H1 (cell line): ENCODE measurements around the gene CDCP1. TPM values are rescaled to one million over a fixed set of nuclear protein-coding genes. Genes with fewer than 3 reads are reported as not detected.

Experiments used
- CTCF ChIA-PET: fragments of 300-600 bp; sonication (Branson Sonifier 250); formaldehyde crosslinking; loops from one replicate; lab custom pipeline; 2021; ENCODE audit not compliant: partially characterized antibody; lab: Charles Lee
- POLR2A ChIA-PET: fragments of 300-600 bp; sonication (Branson Sonifier 250); formaldehyde crosslinking; loops from one replicate; lab custom pipeline; 2021; ENCODE audit warnings: inconsistent platforms; ENCODE audit not compliant: partially characterized antibody; lab: Charles Lee
- DNase-seq, 2 experiments: peaks; one replicate each; pipeline versions ENCODE4 v3.0.0 to v3.0.0-alpha.2; 2010 to 2022; ENCODE audit warnings: low spot score in 2 of 2, low read depth in 1 of 2, mixed read lengths in 1 of 2
- FAIRE-seq: peaks from 2 replicates; lab custom pipeline; 2011; peaks lifted over from hg19 to GRCh38; lab: Jason Lieb, UNC
- H2AFZ ChIP-seq: 2 replicates; pipeline ENCODE4 v1.8.1; 2012; ENCODE audit warnings: low read length, inconsistent platforms
- H2AK5ac ChIP-seq: 2 replicates; pipeline ENCODE4 v1.6.1; 2013; ENCODE audit warnings: low read depth, low read length
- H2BK120ac ChIP-seq: replicated peaks from 2 replicates; pipeline ENCODE3; 2013; ENCODE audit warnings: low read depth, low read length, inconsistent platforms
- H2BK12ac ChIP-seq: 2 replicates; pipeline ENCODE4 v1.6.1; 2013; ENCODE audit warnings: low read depth, low read length
- H2BK15ac ChIP-seq: 2 replicates; pipeline ENCODE4 v1.6.1; 2013; ENCODE audit warnings: low read length
- H2BK20ac ChIP-seq: 2 replicates; pipeline ENCODE4 v1.6.1; 2013; ENCODE audit warnings: low read length
- H2BK5ac ChIP-seq: 2 replicates; pipeline ENCODE4 v1.6.1; 2013; ENCODE audit warnings: low read depth, low read length
- H3K14ac ChIP-seq: 2 replicates; pipeline ENCODE4 v1.6.1; 2013; ENCODE audit warnings: inconsistent platforms; ENCODE audit not compliant: insufficient read length
- H3K18ac ChIP-seq: 2 replicates; pipeline ENCODE4 v1.6.1; 2013; ENCODE audit warnings: low read length; ENCODE audit errors: extremely low read depth
- H3K23ac ChIP-seq: 2 replicates; pipeline ENCODE4 v1.6.1; 2013; ENCODE audit warnings: inconsistent platforms; ENCODE audit not compliant: insufficient read length
- H3K23me2 ChIP-seq: 2 replicates; pipeline ENCODE4 v1.6.1; 2013; ENCODE audit warnings: low read depth, low read length
- H3K27ac ChIP-seq: 2 replicates; pipeline ENCODE4 v1.6.1; 2011; ENCODE audit warnings: low read depth, low read length, inconsistent platforms
- H3K27me3 ChIP-seq, 4 experiments: replicated peaks in 1 of 4; 1 replicate in 1 of 4; 2 replicates in 3 of 4; pipeline versions ENCODE4 v1.6.1 to v1.8.1; 2011 to 2013; ENCODE audit warnings: low read length in 3 of 4, mild to moderate bottlenecking in 3 of 4, inconsistent platforms in 2 of 4, mixed read lengths in 2 of 4, moderate library complexity in 1 of 4; ENCODE audit not compliant: control insufficient read depth in 3 of 4, insufficient read depth in 3 of 4; ENCODE audit errors: extremely low read depth in 1 of 4
- H3K36me3 ChIP-seq, 4 experiments: 2 replicates each; pipeline versions ENCODE4 v1.6.1 to v1.8.1; 2011 to 2013; ENCODE audit warnings: mild to moderate bottlenecking in 4 of 4, low read length in 3 of 4, moderate library complexity in 2 of 4, control low read depth in 1 of 4, inconsistent platforms in 1 of 4; ENCODE audit not compliant: insufficient read depth in 4 of 4, control insufficient read depth in 2 of 4
- H3K4ac ChIP-seq: replicated peaks from 2 replicates; pipeline ENCODE3; 2013; ENCODE audit warnings: low read length, low read depth, mixed read lengths, inconsistent platforms; ENCODE audit not compliant: insufficient read length
- H3K4me1 ChIP-seq, 4 experiments: replicated peaks in 1 of 4; 1 replicate in 1 of 4; 2 replicates in 3 of 4; pipeline versions ENCODE4 v1.6.1 to v1.8.1; 2011 to 2013; ENCODE audit warnings: low read length in 3 of 4, inconsistent platforms in 2 of 4, mixed read lengths in 1 of 4; ENCODE audit not compliant: insufficient read depth in 4 of 4, control insufficient read depth in 3 of 4
- H3K4me2 ChIP-seq, 2 experiments: 2 replicates each; pipeline versions ENCODE4 v1.6.1 to v1.8.1; 2011 to 2013; ENCODE audit warnings: low read depth in 2 of 2, low read length in 2 of 2, control low read depth in 1 of 2, inconsistent platforms in 1 of 2, mild to moderate bottlenecking in 1 of 2; ENCODE audit not compliant: insufficient read depth in 1 of 2
- H3K4me3 ChIP-seq, 4 experiments: fragments of 200-600, 300-600 bp in 1 of 4; sonication (generic), shearing (Covaris generic), sonication (Bioruptor Twin) in 1 of 4; 2 replicates each; pipeline versions ENCODE4 v1.5.1 to v1.8.1; 2011 to 2016; ENCODE audit warnings: low read length in 4 of 4, low read depth in 3 of 4, control low read depth in 2 of 4, inconsistent platforms in 2 of 4, mild to moderate bottlenecking in 2 of 4, mixed read lengths in 1 of 4, moderate library complexity in 1 of 4; ENCODE audit not compliant: insufficient read depth in 2 of 4; ENCODE audit errors: extremely low read depth in 1 of 4
- H3K56ac ChIP-seq: replicated peaks from 2 replicates; pipeline ENCODE3; 2013; ENCODE audit warnings: low read depth, mild to moderate bottlenecking, mixed read lengths, low read length, inconsistent platforms; ENCODE audit not compliant: insufficient read length
- H3K79me1 ChIP-seq: 2 replicates; pipeline ENCODE4 v1.6.1; 2013; ENCODE audit warnings: low read depth, low read length, control low read depth
- H3K79me2 ChIP-seq, 2 experiments: 2 replicates each; pipeline versions ENCODE4 v1.6.1 to v1.8.1; 2012 to 2013; ENCODE audit warnings: low read length in 2 of 2, mild to moderate bottlenecking in 2 of 2, inconsistent platforms in 1 of 2; ENCODE audit not compliant: insufficient read depth in 2 of 2, control insufficient read depth in 1 of 2
- H3K9ac ChIP-seq, 4 experiments: replicated peaks in 1 of 4; 1 replicate in 1 of 4; 2 replicates in 3 of 4; pipeline versions ENCODE4 v1.6.1 to v1.8.1; 2011 to 2013; ENCODE audit warnings: low read depth in 3 of 4, low read length in 3 of 4, control low read depth in 2 of 4, mild to moderate bottlenecking in 2 of 4, moderate library complexity in 2 of 4, inconsistent platforms in 1 of 4; ENCODE audit errors: extremely low read depth in 1 of 4
- H3K9me3 ChIP-seq, 2 experiments: 2 replicates each; pipeline versions ENCODE4 v1.6.1 to v1.8.1; 2012 to 2013; ENCODE audit warnings: mild to moderate bottlenecking in 2 of 2, moderate library complexity in 2 of 2, control low read depth in 1 of 2, inconsistent platforms in 1 of 2, low read depth in 1 of 2, low read length in 1 of 2, mixed read lengths in 1 of 2; ENCODE audit not compliant: insufficient read depth in 2 of 2
- H4K20me1 ChIP-seq, 2 experiments: replicated peaks in 1 of 2; 2 replicates each; pipeline versions ENCODE3 to v1.8.1; 2011 to 2013; ENCODE audit warnings: inconsistent platforms in 2 of 2, low read length in 2 of 2, mild to moderate bottlenecking in 1 of 2; ENCODE audit not compliant: insufficient read depth in 2 of 2, control insufficient read depth in 1 of 2
- H4K5ac ChIP-seq: 2 replicates; pipeline ENCODE4 v1.6.1; 2013; ENCODE audit warnings: low read length, low read depth, mixed read lengths, inconsistent platforms; ENCODE audit not compliant: insufficient read length
- H4K8ac ChIP-seq: 2 replicates; pipeline ENCODE4 v1.8.0; 2013; ENCODE audit warnings: mild to moderate bottlenecking, moderate library complexity, low read length, inconsistent platforms; ENCODE audit not compliant: insufficient read depth; ENCODE audit errors: extremely low read depth
- H4K91ac ChIP-seq: replicated peaks from 2 replicates; pipeline ENCODE3; 2013; ENCODE audit warnings: low read length, mixed read lengths, inconsistent platforms; ENCODE audit not compliant: insufficient read length
- CBX8 ChIP-seq: fragments of 300-800, 300-1000 bp; sonication (generic); IDR thresholded peaks from 2 replicates; pipeline ENCODE4 v1.7.1; 2016; ENCODE audit warnings: low read depth, low read length, borderline replicate concordance
- EZH2 ChIP-seq: fragments of 200-600 bp; sonication (generic); IDR thresholded peaks from 2 replicates; pipeline ENCODE4 v1.7.1; 2012; ENCODE audit warnings: low read depth, mild to moderate bottlenecking, moderate library complexity, low read length, inconsistent platforms; ENCODE audit not compliant: severe bottlenecking
- KDM1A ChIP-seq: fragments of 200-600, 300-600 bp; sonication (generic); IDR thresholded peaks from 2 replicates; pipeline ENCODE4 v1.7.1; 2016; ENCODE audit warnings: mild to moderate bottlenecking, low read length, borderline replicate concordance
- PHF8 ChIP-seq: fragments of 200-600 bp; sonication (generic); conservative IDR thresholded peaks from 2 replicates; pipeline ENCODE4 v1.7.1; 2012; ENCODE audit warnings: low read depth, mild to moderate bottlenecking, inconsistent platforms, low read length, moderate library complexity
- SP2 ChIP-seq: IDR thresholded peaks from 2 replicates; pipeline ENCODE4 v1.6.1; 2012; ENCODE audit warnings: mild to moderate bottlenecking, low read length, inconsistent platforms
- WGBS, 2 experiments: shearing (Covaris generic) in 1 of 2; methylation state at CpG; one replicate each; pipeline versions ENCODE4 v1.1.6 to v1.1.7; 2013 to 2015; ENCODE audit warnings: low lambda C conversion rate in 2 of 2, mixed read lengths in 2 of 2, inconsistent platforms in 1 of 2, low coverage in 1 of 2, missing lambda C conversion rate in 1 of 2; ENCODE audit not compliant: insufficient replicate concordance in 2 of 2, insufficient coverage in 1 of 2, insufficient read length in 1 of 2; ENCODE audit errors: extremely low coverage in 1 of 2, missing lambda C conversion rate in 1 of 2; 5-methylcytosine and 5-hydroxymethylcytosine counted together
- polyA plus RNA-seq, 7 experiments: library from polyadenylated mRNA; depleted of rRNA in 3 of 7; stranded (reverse) in 5 of 7; unstranded in 2 of 7; fragments of >200 nt in 5 of 7; fragments of 200-250 nt in 2 of 7; gene quantifications; 1 replicate in 5 of 7; 2 replicates in 1 of 7; 4 replicates in 1 of 7; pipeline versions ENCODE4 v1.2.1 to v1.2.3, GENCODE V29; 2011 to 2013; ENCODE audit warnings: missing spikeins in 2 of 7, mixed read lengths in 2 of 7
- total RNA-seq: library from RNA; stranded (reverse); fragmentation: NEBNext Ultra II Directional; extraction: Animal tissue kit (Norgen Biotek cat#: 25700); gene quantifications from 2 replicates; pipeline ENCODE4 v1.2.1, GENCODE V29; 2021
- TF ChIP-seq, protein P1 (sequence below), 3 experiments: IDR thresholded peaks; 1 replicate in 2 of 3; 2 replicates in 1 of 3; pipeline versions ENCODE4 v1.5.1 to v1.6.1; 2011; ENCODE audit warnings: low read length in 3 of 3, mild to moderate bottlenecking in 3 of 3, inconsistent platforms in 2 of 3, low read depth in 1 of 3, moderate library complexity in 1 of 3; ENCODE audit not compliant: insufficient read depth in 1 of 3; ENCODE audit errors: control extremely low read depth in 1 of 3

CDCP1 gene
- total and polyA plus RNA-seq, 2 of the 8 experiments (the other 6 are each of a cell fraction or from before 2014, with no cell fraction given), result 10.0 to 23.3 TPM

DNA sequence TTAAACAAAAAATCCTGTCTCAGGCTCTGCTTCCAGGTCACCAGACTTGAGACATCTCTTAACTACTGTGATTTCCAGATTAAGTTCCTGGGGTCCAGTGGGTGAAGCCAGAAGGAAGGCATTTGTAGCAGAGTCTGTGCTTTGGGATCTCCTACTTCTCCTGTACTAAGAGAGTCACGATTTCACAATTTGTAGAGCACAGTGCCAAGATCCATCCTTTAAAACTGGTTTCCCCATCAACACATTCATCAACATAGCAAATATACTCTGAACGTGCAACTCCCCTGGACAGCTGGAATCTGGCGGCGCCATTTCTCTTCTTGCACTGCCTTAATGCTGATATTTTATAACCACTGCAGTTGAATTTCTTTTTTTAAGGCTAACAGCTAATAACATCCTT, 33.2 kb downstream of the CDCP1 start:
- H3K9ac ChIP-seq, result no peak overlapping the region
- no peak overlapping the region for H3K14ac ChIP-seq
- H4K8ac ChIP-seq, result no peak overlapping the region
- H3K9me3 ChIP-seq, result no peaks in the 10 kb centered on the region
- no peak for FAIRE-seq
- peaks cover 0 to 20% (median 3%) of the 10 kb centered on the region in 4 experiments; a peak in 4 of 8 replicates for H3K36me3 ChIP-seq
- no peak overlapping the region for H4K5ac ChIP-seq
- H3K79me1 ChIP-seq, result no peaks in the 10 kb centered on the region
- no peak overlapping the region for H3K18ac ChIP-seq
- no peak overlapping the region for H2AFZ ChIP-seq
- no peak overlapping the region for H3K23ac ChIP-seq
- H3K4me1 ChIP-seq, result no peaks in the 10 kb centered on the region
- H4K20me1 ChIP-seq, result no peaks in the 10 kb centered on the region
- no peak overlapping the region for H3K27ac ChIP-seq
- TF ChIP-seq, protein P1, sequence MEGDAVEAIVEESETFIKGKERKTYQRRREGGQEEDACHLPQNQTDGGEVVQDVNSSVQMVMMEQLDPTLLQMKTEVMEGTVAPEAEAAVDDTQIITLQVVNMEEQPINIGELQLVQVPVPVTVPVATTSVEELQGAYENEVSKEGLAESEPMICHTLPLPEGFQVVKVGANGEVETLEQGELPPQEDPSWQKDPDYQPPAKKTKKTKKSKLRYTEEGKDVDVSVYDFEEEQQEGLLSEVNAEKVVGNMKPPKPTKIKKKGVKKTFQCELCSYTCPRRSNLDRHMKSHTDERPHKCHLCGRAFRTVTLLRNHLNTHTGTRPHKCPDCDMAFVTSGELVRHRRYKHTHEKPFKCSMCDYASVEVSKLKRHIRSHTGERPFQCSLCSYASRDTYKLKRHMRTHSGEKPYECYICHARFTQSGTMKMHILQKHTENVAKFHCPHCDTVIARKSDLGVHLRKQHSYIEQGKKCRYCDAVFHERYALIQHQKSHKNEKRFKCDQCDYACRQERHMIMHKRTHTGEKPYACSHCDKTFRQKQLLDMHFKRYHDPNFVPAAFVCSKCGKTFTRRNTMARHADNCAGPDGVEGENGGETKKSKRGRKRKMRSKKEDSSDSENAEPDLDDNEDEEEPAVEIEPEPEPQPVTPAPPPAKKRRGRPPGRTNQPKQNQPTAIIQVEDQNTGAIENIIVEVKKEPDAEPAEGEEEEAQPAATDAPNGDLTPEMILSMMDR (IDR thresholded peaks at IDR 0.05; ENCODE audit: control extremely low read depth in 1 of 3, insufficient read depth in 1 of 3, low read depth in 1 of 3, low read length in 3 of 3), result no peak
- TF ChIP-seq PHF8, result no peak
- TF ChIP-seq SP2, result no peak
- no peak for TF ChIP-seq KDM1A
- TF ChIP-seq EZH2, result no peak
- no peak for TF ChIP-seq CBX8
- TF ChIP-seq, all 59 proteins: peak for 0
- no peak overlapping the region for H3K4ac ChIP-seq
- no peak overlapping the region for H2BK15ac ChIP-seq
- H3K23me2 ChIP-seq, result no peaks in the 10 kb centered on the region
- H2AK5ac ChIP-seq, result no peak overlapping the region
- H3K4me2 ChIP-seq, result no peak overlapping the region
- H4K91ac ChIP-seq, result no peak overlapping the region
- H2BK5ac ChIP-seq, result no peak overlapping the region
- H3K56ac ChIP-seq, result no peak overlapping the region
- H2BK20ac ChIP-seq, result no peak overlapping the region
- H3K4me3 ChIP-seq, result no peak overlapping the region
- H3K79me2 ChIP-seq, result no peaks in the 10 kb centered on the region
- H3K27me3 ChIP-seq, result no peaks in the 10 kb centered on the region
- CTCF ChIA-PET, result interaction anchor here (1.0 kb wide), 1 partner anchor 547 kb away, joined by 4 read pairs; no protein-coding TSS in a partner anchor
- POLR2A ChIA-PET, result interaction anchor here (0.8 to 1.0 kb wide), 2 partner anchors 11 to 100 kb away, joined by 3 read pairs; no protein-coding TSS in a partner anchor
- H2BK120ac ChIP-seq, result no peak overlapping the region
- no peak for DNase-seq
- no peak overlapping the region for H2BK12ac ChIP-seq
- WGBS, 2 experiments, result 87% methylated on average over 4 of the region's 4 CpGs; no CpG with 5 or more reads in 1 of the 2 experiments
